NCI-H2107 treated with DMSO at 0.1 percent for 48 hours (cell line): ENCODE results near the gene TFPT.
"Not testable (repeated sequence)": the region's sequence is repeated elsewhere in the genome, so short reads cannot be mapped to it uniquely, and the experiment has no call there.

Experiments
- DNase-seq: peaks from one replicate; lab custom pipeline; 2025; ENCODE audit not compliant: unreplicated experiment; lab: John Stamatoyannopoulos, UW

Gene TFPT

GRCh38 chr19:54124393-54124792, 8.9 kb upstream of the TFPT start:
- no peak for DNase-seq

GRCh38 chr19:54123682-54124081, 8.2 kb upstream of the TFPT start:
- DNase-seq: no peak

- no peak for DNase-seq
Measured at GRCh38 chr19:54121259-54121658, 5.8 kb upstream of the TFPT start.

GRCh38 chr19:54114340-54115108, 933 bp downstream of the TFPT start:
- no peak for DNase-seq

GRCh38 chr19:54109651-54110050, 5.8 kb downstream of the TFPT start:
- no peak for DNase-seq

GRCh38 chr19:54108496-54108895, 7.0 kb downstream of the TFPT start:
- no peak for DNase-seq

GRCh38 chr19:54107876-54108490, 7.5 kb downstream of the TFPT start:
- no peak for DNase-seq

- DNase-seq: no peak
Measured at GRCh38 chr19:54106716-54107115, 8.7 kb downstream of the TFPT start.

- no peak for DNase-seq
Measured at GRCh38 chr19:54105796-54106195, 9.7 kb downstream of the TFPT start.

GRCh38 chr19:54104998-54105715, 10.3 kb downstream of the TFPT start:
- DNase-seq: no peak

- peak; percentile 96 for DNase-seq
Measured at GRCh38 chr19:54102421-54103169, 12.9 kb downstream of the TFPT start, which contains the start of gene NDUFA3. NDUFA3 (plus strand) TSS chr19:54102855; CDS start chr19:54102879, 24 bp downstream.

- DNase-seq: no peak
Measured at GRCh38 chr19:54100561-54100960, 14.9 kb downstream of the TFPT start, which contains the start of gene OSCAR. OSCAR (minus strand) TSS chr19:54100803; CDS start chr19:54100792, 11 bp downstream.

- not testable (repeated sequence) for DNase-seq
Measured at GRCh38 chr19:54099903-54100255, 15.6 kb downstream of the TFPT start.

- DNase-seq: no peak
Measured at GRCh38 chr19:54099190-54099902, 16.1 kb downstream of the TFPT start.

- DNase-seq: no peak
Measured at GRCh38 chr19:54096617-54097106, 18.8 kb downstream of the TFPT start.

- not testable (repeated sequence) for DNase-seq
Measured at GRCh38 chr19:54095859-54096616, 19.4 kb downstream of the TFPT start.

GRCh38 chr19:54095136-54095858, 20.2 kb downstream of the TFPT start:
- DNase-seq: no peak

GRCh38 chr19:54094426-54095000, 20.9 kb downstream of the TFPT start:
- no peak for DNase-seq

- DNase-seq: no peak
Measured at GRCh38 chr19:54084410-54084809, 31.0 kb downstream of the TFPT start.
